ENCODE data around the gene ORM2. TPM values are rescaled to one million over a fixed set of nuclear protein-coding genes. Genes with fewer than 3 reads are reported as not detected.

Gene ORM2
- total and polyA plus RNA-seq, 2 donors (not counting 1 experiment from before 2014, with no cell fraction given), result not detected

DNA sequence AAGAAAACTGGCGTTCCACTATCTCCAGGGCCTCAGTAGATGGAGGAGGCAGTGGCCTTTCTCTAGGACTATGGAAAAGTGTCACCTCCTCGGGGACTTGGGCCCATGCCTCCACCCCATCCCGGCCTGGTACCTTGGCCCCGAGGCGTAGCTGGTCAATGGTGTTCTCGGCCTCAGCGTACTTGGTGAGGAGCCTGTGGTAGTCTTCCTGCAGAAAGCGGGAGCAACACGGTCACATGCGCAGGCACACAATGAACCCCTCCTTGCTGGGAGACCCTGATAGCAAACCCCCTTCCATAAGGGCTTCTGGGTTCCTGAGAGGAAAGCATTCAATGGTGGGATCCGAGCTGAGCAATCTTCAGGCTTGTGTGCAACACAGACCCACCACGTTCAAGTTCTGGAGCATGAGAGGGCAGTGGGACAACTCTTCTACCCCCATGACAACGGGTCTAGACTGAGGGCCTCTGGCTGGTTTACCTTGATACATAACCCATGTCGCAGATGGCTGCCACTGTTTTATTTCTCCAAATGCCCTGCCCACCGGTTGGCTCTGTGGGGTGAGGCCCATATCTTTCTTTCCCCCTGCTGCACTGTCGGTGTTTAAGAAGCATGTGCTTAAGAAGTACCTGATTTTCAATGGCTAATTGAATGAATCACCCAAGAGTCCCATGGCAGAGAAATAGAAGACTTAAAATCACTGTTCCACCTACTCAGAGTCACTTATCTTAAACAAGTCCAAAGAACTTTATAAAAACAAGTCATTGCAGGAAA lies 44.5 kb downstream of the ORM2 start:
- TF ChIP-seq, protein P1, sequence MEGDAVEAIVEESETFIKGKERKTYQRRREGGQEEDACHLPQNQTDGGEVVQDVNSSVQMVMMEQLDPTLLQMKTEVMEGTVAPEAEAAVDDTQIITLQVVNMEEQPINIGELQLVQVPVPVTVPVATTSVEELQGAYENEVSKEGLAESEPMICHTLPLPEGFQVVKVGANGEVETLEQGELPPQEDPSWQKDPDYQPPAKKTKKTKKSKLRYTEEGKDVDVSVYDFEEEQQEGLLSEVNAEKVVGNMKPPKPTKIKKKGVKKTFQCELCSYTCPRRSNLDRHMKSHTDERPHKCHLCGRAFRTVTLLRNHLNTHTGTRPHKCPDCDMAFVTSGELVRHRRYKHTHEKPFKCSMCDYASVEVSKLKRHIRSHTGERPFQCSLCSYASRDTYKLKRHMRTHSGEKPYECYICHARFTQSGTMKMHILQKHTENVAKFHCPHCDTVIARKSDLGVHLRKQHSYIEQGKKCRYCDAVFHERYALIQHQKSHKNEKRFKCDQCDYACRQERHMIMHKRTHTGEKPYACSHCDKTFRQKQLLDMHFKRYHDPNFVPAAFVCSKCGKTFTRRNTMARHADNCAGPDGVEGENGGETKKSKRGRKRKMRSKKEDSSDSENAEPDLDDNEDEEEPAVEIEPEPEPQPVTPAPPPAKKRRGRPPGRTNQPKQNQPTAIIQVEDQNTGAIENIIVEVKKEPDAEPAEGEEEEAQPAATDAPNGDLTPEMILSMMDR (IDR thresholded peaks at IDR 0.05), result no peak
- TF ChIP-seq EZH2 (IDR thresholded peaks at IDR 0.05; ENCODE audit: borderline replicate concordance, insufficient read depth, low read depth, low read length, poor library complexity, severe bottlenecking), result no peak
- CTCF ChIA-PET, result interaction anchor here (1.0 to 5.6 kb wide), 10 partner anchors 9 to 134 kb away, joined by 3 to 85 read pairs (median 4); partner anchors contain the start of gene AKNA
- no peak for ATAC-seq (ENCODE audit: low read depth)

More for the DNA sequence above, 44.5 kb downstream of the ORM2 start:
- H3K4me2 ChIP-seq (replicated peaks; ENCODE audit: low read depth, low read length, poor library complexity, severe bottlenecking), result peak overlapping the region; percentile 75
- no peak overlapping the region for H3K4me3 ChIP-seq (ENCODE audit: control extremely low read depth in 1 of 5, extremely low read depth in 1 of 5, insufficient read depth in 1 of 5, low read depth in 2 of 5, low read length in 4 of 5)
- 86% methylated on average over 11 of the region's 16 CpGs for WGBS (ENCODE audit: insufficient coverage)
- Mint-ChIP-seq H3K27me3 (no peaks in the 10 kb centered on the region), H3K4me3 (peak overlapping the region; percentile 51), H3K9me3 (ENCODE audit: insufficient read depth) (no peaks in the 10 kb centered on the region), H3K27ac (peak overlapping the region; percentile 97), H3K4me1 (peaks cover 92% of the 10 kb centered on the region)
- intact Hi-C loops (cut with micrococcal nuclease), result loop anchor here (1.0 to 5.0 kb wide), 5 partner anchors 10 to 78 kb away; no protein-coding TSS in a partner anchor
- H2AFZ ChIP-seq (ENCODE audit: insufficient read depth, low read depth, low read length, poor library complexity, severe bottlenecking), result no peak overlapping the region
- peaks cover 24% of the 10 kb centered on the region for H4K20me1 ChIP-seq (ENCODE audit: control insufficient read depth, insufficient read depth, low read length, poor library complexity, severe bottlenecking)
- H3K9me3 ChIP-seq (ENCODE audit: control extremely low read depth in 1 of 3, control insufficient read depth in 2 of 3, insufficient read depth in 1 of 3, low read length in 2 of 3), result no peaks in the 10 kb centered on the region
- H3K27ac ChIP-seq (ENCODE audit: low read length in 2 of 2), result peak overlapping the region; percentile 87 to 92
- peaks cover 61% of the 10 kb centered on the region for H3K79me2 ChIP-seq (ENCODE audit: control insufficient read depth, insufficient read depth, low read length)
- H3K36me3 ChIP-seq (replicated peaks in 1 of 2; ENCODE audit: control extremely low read depth in 1 of 2, control insufficient read depth in 1 of 2, extremely low read depth in 1 of 2, insufficient read depth in 2 of 2, low read length in 1 of 2), result peaks cover 7 to 88% of the 10 kb centered on the region in 2 experiments
- H3K4me1 ChIP-seq (ENCODE audit: control insufficient read depth in 2 of 2, insufficient read depth in 2 of 2, low read length in 2 of 2), result peaks cover 87 to 96% of the 10 kb centered on the region in 2 donors
- H3K27me3 ChIP-seq (replicated peaks in 1 of 4; ENCODE audit: control extremely low read depth in 1 of 4, control insufficient read depth in 3 of 4, insufficient read depth in 4 of 4, low read length in 3 of 4), result no peaks in the 10 kb centered on the region
- peak; percentile 44 for DNase-seq
- POLR2A ChIA-PET, result interaction anchor here (0.9 to 5.1 kb wide), 5 partner anchors 8 to 35 kb away, joined by 3 to 135 read pairs (median 5); partner anchors contain the start of gene AKNA
- peak overlapping the region; percentile 38 for H3K9ac ChIP-seq (ENCODE audit: low read length)
